OCI-LY3 (cell line): Measurements from ENCODE around the gene PREX1.
"Not testable (repeated sequence)": the region's sequence is repeated elsewhere in the genome, so short reads cannot be mapped to it uniquely, and the experiment has no call there.

Experiments used
- H2AFZ ChIP-seq: fragments of 200-600, 300-600 bp; shearing (Covaris generic); 2 replicates; pipeline ENCODE4 v1.6.0; 2014; ENCODE audit warnings: antibody characterized with exemption, low read depth, low read length
- H3K27ac ChIP-seq: fragments of 200-600, 300-600 bp; sonication (generic); 2 replicates; pipeline ENCODE4 v1.5.1; 2014; ENCODE audit warnings: mild to moderate bottlenecking, low read length, moderate library complexity, mixed read lengths
- H3K27me3 ChIP-seq: fragments of 200-600, 300-600 bp; sonication (generic); 2 replicates; pipeline ENCODE4 v1.6.1; 2014; ENCODE audit warnings: low read depth, low read length, mixed read lengths
- H3K36me3 ChIP-seq: fragments of 200-600, 300-600 bp; sonication (generic); replicated peaks from 2 replicates; pipeline ENCODE3; 2014; ENCODE audit warnings: low read depth, low read length, mixed read lengths
- H3K4me1 ChIP-seq: fragments of 300-600, 200-600 bp; sonication (generic); 2 replicates; pipeline ENCODE4 v1.6.1; 2014; ENCODE audit warnings: low read length, mixed read lengths
- H3K4me2 ChIP-seq: fragments of 200-600, 300-600 bp; sonication (generic); 2 replicates; pipeline ENCODE4 v1.6.1; 2014; ENCODE audit warnings: low read length, mixed read lengths
- H3K4me3 ChIP-seq: fragments of 300-600, 200-600 bp; sonication (generic); 2 replicates; pipeline ENCODE4 v1.5.1; 2014; ENCODE audit warnings: antibody characterized with exemption, mild to moderate bottlenecking, low read length, moderate library complexity
- H3K79me2 ChIP-seq: fragments of 300-600, 200-600 bp; shearing (Covaris generic); 2 replicates; pipeline ENCODE4 v1.6.1; 2014; ENCODE audit warnings: mild to moderate bottlenecking, low read length, mixed read lengths
- H3K9ac ChIP-seq: fragments of 300-600, 200-600 bp; shearing (Covaris generic); 2 replicates; pipeline ENCODE4 v1.6.0; 2014; ENCODE audit warnings: mild to moderate bottlenecking, low read length, moderate library complexity
- H3K9me3 ChIP-seq: fragments of 200-600, 300-600 bp; shearing (Covaris generic); 2 replicates; pipeline ENCODE4 v1.6.1; 2014; ENCODE audit warnings: low read length, mixed read lengths; ENCODE audit not compliant: insufficient read depth
- H4K20me1 ChIP-seq: fragments of 200-600, 300-600 bp; sonication (generic); 2 replicates; pipeline ENCODE4 v1.6.1; 2016; ENCODE audit warnings: low read length, mixed read lengths; ENCODE audit not compliant: insufficient read depth
- CTCF ChIP-seq: fragments of 200-600, 300-600 bp; sonication (generic); IDR thresholded peaks from 2 replicates; pipeline ENCODE4 v1.5.1; 2014; ENCODE audit warnings: antibody characterized with exemption, low read length, low read depth
- EZH2phosphoT487 ChIP-seq: fragments of 200-600 bp; shearing (Covaris generic); IDR thresholded peaks from 2 replicates; pipeline ENCODE4 v1.6.1; 2018; ENCODE audit warnings: antibody characterized with exemption, mixed run types, low read depth

Gene PREX1

GRCh38 chr20:48844996-48845395 lies 17.2 kb upstream of the PREX1 start:
- no peak overlapping the region for H3K27ac ChIP-seq
- peaks cover 70% of the 10 kb centered on the region for H3K4me1 ChIP-seq
- H3K9ac ChIP-seq, result no peak overlapping the region
- TF ChIP-seq CTCF, result no peak
- TF ChIP-seq EZH2phosphoT487, result no peak
- no peaks in the 10 kb centered on the region for H3K79me2 ChIP-seq
- no peaks in the 10 kb centered on the region for H3K36me3 ChIP-seq
- H4K20me1 ChIP-seq, result no peaks in the 10 kb centered on the region
- H3K9me3 ChIP-seq, result no peaks in the 10 kb centered on the region
- no peak overlapping the region for H3K4me2 ChIP-seq
- no peak overlapping the region for H3K4me3 ChIP-seq
- no peak overlapping the region for H2AFZ ChIP-seq
- peaks cover 25% of the 10 kb centered on the region for H3K27me3 ChIP-seq

GRCh38 chr20:48843896-48844295 lies 16.1 kb upstream of the PREX1 start:
- Histone ChIP-seq H3K4me1 (peaks cover 74% of the 10 kb centered on the region), H3K27me3 (peaks cover 25% of the 10 kb centered on the region)
- H3K4me2 ChIP-seq, H2AFZ ChIP-seq, H3K27ac ChIP-seq, H3K9ac ChIP-seq, H3K79me2 ChIP-seq, H3K36me3 ChIP-seq, H3K9me3 ChIP-seq, H4K20me1 ChIP-seq, H3K4me3 ChIP-seq: not testable (repeated sequence)

GRCh38 chr20:48843057-48843806 lies 15.4 kb upstream of the PREX1 start:
- TF ChIP-seq CTCF, result no peak
- TF ChIP-seq EZH2phosphoT487, result no peak

GRCh38 chr20:48841875-48842529 lies 14.2 kb upstream of the PREX1 start:
- Histone ChIP-seq H3K4me2 (peak overlapping the region; percentile 41), H3K27me3 (peaks cover 25% of the 10 kb centered on the region), H3K9me3 (no peaks in the 10 kb centered on the region), H2AFZ (no peak overlapping the region), H3K9ac (no peak overlapping the region), H3K79me2 (no peaks in the 10 kb centered on the region), H3K27ac (no peak overlapping the region), H4K20me1 (no peaks in the 10 kb centered on the region), H3K4me1 (peaks cover 60% of the 10 kb centered on the region), H3K4me3 (no peak overlapping the region), H3K36me3 (no peaks in the 10 kb centered on the region)
- TF ChIP-seq EZH2phosphoT487, result no peak

More at GRCh38 chr20:48843057-48843806, 15.4 kb upstream of the PREX1 start:
- H4K20me1 ChIP-seq, result no peaks in the 10 kb centered on the region
- H3K9me3 ChIP-seq, result no peaks in the 10 kb centered on the region
- peak overlapping the region; percentile 3 for H3K4me2 ChIP-seq
- peaks cover 73% of the 10 kb centered on the region for H3K4me1 ChIP-seq
- H3K79me2 ChIP-seq, result no peaks in the 10 kb centered on the region
- H2AFZ ChIP-seq, result no peak overlapping the region
- H3K36me3 ChIP-seq, result no peaks in the 10 kb centered on the region
- no peak overlapping the region for H3K4me3 ChIP-seq
- peaks cover 25% of the 10 kb centered on the region for H3K27me3 ChIP-seq
- no peak overlapping the region for H3K27ac ChIP-seq
- no peak overlapping the region for H3K9ac ChIP-seq
